Smooth muscle cell (in vitro differentiated cells): ENCODE measurements around the gene MRPL17. TPM values are rescaled to one million over a fixed set of nuclear protein-coding genes. Genes with fewer than 3 reads are reported as not detected.
A peak's percentile ranks its signal among the peaks of the same experiment; 100 is the strongest.

Experiments
- DNase-seq: peaks from one replicate; lab custom pipeline; 2025; ENCODE audit not compliant: unreplicated experiment; lab: John Stamatoyannopoulos, UW
- H2AFZ ChIP-seq: fragments of 200-600 bp; sonication (generic); 2 replicates; pipeline ENCODE4 v1.6.0; 2016; ENCODE audit warnings: antibody characterized with exemption, low read depth, mild to moderate bottlenecking
- H3F3A ChIP-seq: fragments of 200-600 bp; sonication (generic); 2 replicates; pipeline ENCODE4 v1.6.0; 2017; ENCODE audit warnings: antibody characterized with exemption, low read depth
- H3K27ac ChIP-seq: fragments of 200-600 bp; sonication (generic); 2 replicates; pipeline ENCODE4 v1.5.1; 2016; ENCODE audit warnings: low read depth, mild to moderate bottlenecking
- H3K27me3 ChIP-seq: fragments of 200-600 bp; sonication (generic); 2 replicates; pipeline ENCODE4 v1.6.1; 2016; ENCODE audit warnings: low read depth, mild to moderate bottlenecking
- H3K36me3 ChIP-seq: fragments of 200-600 bp; sonication (generic); 2 replicates; pipeline ENCODE4 v1.5.1; 2016; ENCODE audit warnings: low read depth
- H3K4me1 ChIP-seq: fragments of 200-600 bp; sonication (generic); 2 replicates; pipeline ENCODE4 v1.5.1; 2016; ENCODE audit warnings: low read depth
- H3K4me2 ChIP-seq: fragments of 200-600 bp; sonication (generic); 2 replicates; pipeline ENCODE4 v1.6.0; 2016; ENCODE audit warnings: mild to moderate bottlenecking
- H3K4me3 ChIP-seq: fragments of 200-600 bp; sonication (generic); 2 replicates; pipeline ENCODE4 v1.5.1; 2016; ENCODE audit warnings: mild to moderate bottlenecking
- H3K79me2 ChIP-seq: fragments of 200-600 bp; sonication (generic); 2 replicates; pipeline ENCODE4 v1.6.0; 2016; ENCODE audit warnings: low read depth, mild to moderate bottlenecking
- H3K9ac ChIP-seq: fragments of 200-600 bp; sonication (generic); 2 replicates; pipeline ENCODE4 v1.6.0; 2016; ENCODE audit warnings: low read depth
- H3K9me3 ChIP-seq: fragments of 200-600 bp; sonication (generic); replicated peaks from 2 replicates; pipeline ENCODE4 v1.5.1; 2016; ENCODE audit warnings: low read depth
- H4K20me1 ChIP-seq: fragments of 200-600 bp; sonication (generic); 2 replicates; pipeline ENCODE4 v1.6.0; 2016; ENCODE audit warnings: low read depth
- WGBS: methylation state at CpG from one replicate; pipeline ENCODE4 v1.1.7; 2016; ENCODE audit warnings: low lambda C conversion rate; 5-methylcytosine and 5-hydroxymethylcytosine counted together
- polyA plus RNA-seq: library from polyadenylated mRNA; unstranded; fragments of >200 nt; fragmentation: Nextera tagmentation; extraction: Ambion mirVana; gene quantifications from 2 replicates; pipeline ENCODE4 v1.2.1, GENCODE V29; 2016
- total RNA-seq: library from RNA; depleted of rRNA; stranded (reverse); fragments of >200 nt; gene quantifications from 2 replicates; pipeline ENCODE4 v1.2.3, GENCODE V29; 2014
- TF ChIP-seq, protein P1 (sequence below): fragments of 200-600 bp; sonication (generic); IDR thresholded peaks from 2 replicates; pipeline ENCODE4 v1.5.1; 2017; ENCODE audit warnings: borderline replicate concordance, mild to moderate bottlenecking, antibody characterized with exemption; ENCODE audit not compliant: insufficient read depth, poor library complexity, severe bottlenecking

Gene MRPL17
- total and polyA plus RNA-seq, 2 experiments from 2014 or later: 77.4 to 132 TPM

DNA sequence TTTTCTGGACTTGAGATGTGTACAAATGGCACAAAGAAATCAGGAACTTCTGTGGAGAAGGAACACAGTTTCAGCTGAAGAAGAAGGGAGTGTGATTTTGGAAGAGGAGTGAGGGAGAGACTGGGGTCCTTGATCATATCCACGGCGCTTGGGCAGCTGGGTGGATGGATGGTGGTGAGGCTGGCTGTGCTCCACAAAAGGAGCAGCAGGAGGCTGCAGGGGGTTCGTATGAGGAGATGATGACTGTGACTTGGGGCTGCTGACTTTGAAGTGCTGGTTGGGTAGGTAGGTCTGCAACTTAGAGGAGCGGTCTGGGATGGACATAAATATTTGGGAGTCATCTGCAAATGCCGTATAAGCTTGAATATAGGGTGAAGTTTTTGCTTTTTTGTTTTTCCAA lies 26.2 kb downstream of the MRPL17 start:
- H3K9me3 ChIP-seq: no peaks in the 10 kb centered on the region
- TF ChIP-seq, protein P1, sequence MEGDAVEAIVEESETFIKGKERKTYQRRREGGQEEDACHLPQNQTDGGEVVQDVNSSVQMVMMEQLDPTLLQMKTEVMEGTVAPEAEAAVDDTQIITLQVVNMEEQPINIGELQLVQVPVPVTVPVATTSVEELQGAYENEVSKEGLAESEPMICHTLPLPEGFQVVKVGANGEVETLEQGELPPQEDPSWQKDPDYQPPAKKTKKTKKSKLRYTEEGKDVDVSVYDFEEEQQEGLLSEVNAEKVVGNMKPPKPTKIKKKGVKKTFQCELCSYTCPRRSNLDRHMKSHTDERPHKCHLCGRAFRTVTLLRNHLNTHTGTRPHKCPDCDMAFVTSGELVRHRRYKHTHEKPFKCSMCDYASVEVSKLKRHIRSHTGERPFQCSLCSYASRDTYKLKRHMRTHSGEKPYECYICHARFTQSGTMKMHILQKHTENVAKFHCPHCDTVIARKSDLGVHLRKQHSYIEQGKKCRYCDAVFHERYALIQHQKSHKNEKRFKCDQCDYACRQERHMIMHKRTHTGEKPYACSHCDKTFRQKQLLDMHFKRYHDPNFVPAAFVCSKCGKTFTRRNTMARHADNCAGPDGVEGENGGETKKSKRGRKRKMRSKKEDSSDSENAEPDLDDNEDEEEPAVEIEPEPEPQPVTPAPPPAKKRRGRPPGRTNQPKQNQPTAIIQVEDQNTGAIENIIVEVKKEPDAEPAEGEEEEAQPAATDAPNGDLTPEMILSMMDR: no peak
- no peaks in the 10 kb centered on the region for H3F3A ChIP-seq
- H3K27ac ChIP-seq: no peak overlapping the region
- no peak overlapping the region for H3K9ac ChIP-seq
- peak overlapping the region; percentile 85 for H2AFZ ChIP-seq
- peak overlapping the region; percentile 65 for H3K4me3 ChIP-seq
- peaks cover 17% of the 10 kb centered on the region for H4K20me1 ChIP-seq
- H3K4me2 ChIP-seq: peak overlapping the region; percentile 85
- H3K79me2 ChIP-seq: peaks cover 10% of the 10 kb centered on the region
- WGBS: 76% methylated on average over 5 of the region's 5 CpGs
- H3K27me3 ChIP-seq: no peaks in the 10 kb centered on the region
- peaks cover 6% of the 10 kb centered on the region for H3K4me1 ChIP-seq
- no peaks in the 10 kb centered on the region for H3K36me3 ChIP-seq
- no peak for DNase-seq

DNA sequence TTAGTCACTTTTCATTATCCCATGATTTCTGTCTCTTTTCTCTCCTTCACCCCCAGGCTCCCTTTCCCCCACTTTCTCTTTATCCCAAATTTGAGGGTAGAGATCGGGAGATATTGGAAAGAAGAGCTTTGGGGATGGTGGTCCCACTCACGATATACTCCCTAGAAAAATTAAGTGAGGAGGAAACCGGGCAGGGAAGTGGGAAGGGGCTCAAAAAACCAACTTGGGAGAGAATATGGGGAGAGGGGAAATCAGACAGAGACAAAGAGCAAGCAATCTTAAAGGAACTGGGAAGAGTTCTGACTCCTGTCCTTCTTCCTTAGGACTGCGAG lies 26.6 kb downstream of the MRPL17 start:
- Histone ChIP-seq H3K4me3 (peak overlapping the region; percentile 65), H3K4me2 (peak overlapping the region; percentile 85), H3K9ac (no peak overlapping the region), H3K79me2 (peaks cover 13% of the 10 kb centered on the region), H3K4me1 (peaks cover 6% of the 10 kb centered on the region), H3K36me3 (no peaks in the 10 kb centered on the region), H3F3A (no peaks in the 10 kb centered on the region), H3K27ac (no peak overlapping the region), H2AFZ (peak overlapping the region; percentile 85), H3K27me3 (no peaks in the 10 kb centered on the region), H3K9me3 (no peaks in the 10 kb centered on the region), H4K20me1 (peaks cover 20% of the 10 kb centered on the region)
- DNase-seq: no peak
- TF ChIP-seq, protein P1: no peak
- 60% methylated on average over 4 of the region's 4 CpGs for WGBS

DNA sequence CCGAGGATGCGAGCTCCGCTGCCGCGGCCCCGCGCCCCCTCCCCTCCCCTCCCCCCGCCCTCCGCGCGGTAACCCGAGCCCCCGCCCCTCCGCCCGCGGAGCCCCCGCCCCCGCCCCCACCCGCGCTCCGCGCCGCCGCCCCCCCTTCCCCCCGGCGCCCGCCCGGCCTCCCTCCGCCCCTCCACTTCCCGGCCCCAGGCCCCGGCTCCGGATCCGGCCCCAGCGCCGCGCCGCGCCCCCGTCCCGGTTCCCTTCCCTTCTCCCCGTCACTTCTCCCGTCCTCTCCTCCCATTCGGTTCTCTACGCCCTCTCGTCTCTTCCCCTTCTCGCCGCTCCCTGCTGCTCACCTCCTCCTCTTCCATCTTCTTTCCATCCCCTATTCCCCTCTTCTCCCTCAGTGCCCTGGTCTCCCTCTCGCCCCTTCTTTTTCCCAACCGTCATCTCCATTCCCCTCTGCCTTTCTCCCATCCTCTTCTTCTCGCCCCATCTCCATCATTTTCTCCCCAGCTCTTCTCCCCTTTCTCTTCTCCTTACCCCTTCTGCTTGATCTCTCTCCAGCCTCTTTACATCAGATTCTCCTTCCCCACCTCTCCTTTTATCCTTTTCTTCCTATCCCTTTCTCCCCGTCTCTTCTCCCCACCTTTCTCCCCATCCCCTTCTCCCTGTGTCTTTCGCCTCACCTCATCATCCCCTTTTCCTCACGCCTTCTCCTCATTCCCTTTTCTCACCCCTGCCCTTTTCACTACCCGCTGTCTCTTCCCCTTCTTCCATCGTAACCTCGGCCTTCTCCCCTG lies 27.2 kb downstream of the MRPL17 start, which contains the start of gene DCHS1:
TSS of gene DCHS1 (minus strand) at position 20 of the 794 bp plus-strand sequence. CDS start 14,196 bp downstream, outside the sequence.
- Histone ChIP-seq H3K9ac (peak within 1 kb of the TSS; percentile 39), H3K27me3 (no peaks in the 10 kb centered on the region), H3K9me3 (no peaks in the 10 kb centered on the region), H3K36me3 (no peaks in the 10 kb centered on the region), H3K79me2 (peaks cover 17% of the 10 kb centered on the region), H3K4me2 (peak within 1 kb of the TSS; percentile 86), H3K4me3 (peak within 1 kb of the TSS; percentile 65), H3K4me1 (peaks cover 6% of the 10 kb centered on the region), H3K27ac (peak within 1 kb of the TSS; percentile 11), H4K20me1 (peaks cover 25% of the 10 kb centered on the region), H2AFZ (peak within 1 kb of the TSS; percentile 85), H3F3A (no peaks in the 10 kb centered on the region)
- 20% methylated on average over 9 of the region's 56 CpGs for WGBS
- DNase-seq: no peak
- TF ChIP-seq, protein P1: no peak
